Muscle layer of duodenum (tissue), 2 donors: ENCODE data around the gene MSN.

ENCODE experiments used
- H3K27ac ChIP-seq: one replicate; pipeline ENCODE4 v1.7.0; 2013; ENCODE audit warnings: mild to moderate bottlenecking, low read length
- H3K27me3 ChIP-seq: one replicate; pipeline ENCODE4 v1.7.0; 2013; ENCODE audit warnings: low read depth, mild to moderate bottlenecking, control low read depth, low read length
- H3K36me3 ChIP-seq, 2 donors: one replicate each; pipeline ENCODE4 v1.7.0; 2013; ENCODE audit warnings: low read length in 2 of 2, control low read depth in 1 of 2, mild to moderate bottlenecking in 1 of 2; ENCODE audit not compliant: insufficient read depth in 2 of 2, control insufficient read depth in 1 of 2
- H3K4me1 ChIP-seq, 2 donors: one replicate each; pipeline ENCODE4 v1.7.0; 2013; ENCODE audit warnings: low read length in 2 of 2, mild to moderate bottlenecking in 2 of 2, control low read depth in 1 of 2, moderate library complexity in 1 of 2; ENCODE audit not compliant: insufficient read depth in 2 of 2, control insufficient read depth in 1 of 2
- H3K4me3 ChIP-seq, 2 donors: one replicate each; pipeline ENCODE4 v1.7.0; 2013; ENCODE audit warnings: low read length in 2 of 2, low read depth in 1 of 2, mild to moderate bottlenecking in 1 of 2
- H3K9me3 ChIP-seq, 2 donors: one replicate each; pipeline ENCODE4 v1.7.0; 2013; ENCODE audit warnings: low read length in 2 of 2, control low read depth in 1 of 2, mild to moderate bottlenecking in 1 of 2; ENCODE audit not compliant: control insufficient read depth in 1 of 2
- donor health status: healthy.

The MSN gene

DNA sequence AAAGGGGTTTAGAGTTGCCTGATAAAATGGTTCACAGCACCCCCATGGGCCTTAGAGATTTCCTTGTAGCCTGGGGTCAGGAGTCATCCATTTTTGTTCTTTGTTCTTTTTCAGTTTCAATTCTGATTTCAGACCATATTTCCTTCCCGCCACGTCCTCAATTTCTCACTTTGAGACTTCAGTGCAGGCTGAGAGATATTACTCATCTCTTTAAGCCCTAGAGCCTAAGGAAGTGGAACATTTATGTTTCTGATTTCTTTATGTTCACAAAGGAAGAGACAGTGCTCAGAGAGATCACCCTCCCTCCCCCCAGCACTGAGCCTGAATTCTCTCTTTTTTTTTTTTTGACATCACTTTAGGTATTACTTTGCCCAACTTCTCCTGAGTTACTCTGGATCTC, 56.3 kb downstream of the MSN start:
- Histone ChIP-seq H3K27me3 (no peaks in the 10 kb centered on the region), H3K36me3 (peaks cover 6 to 12% of the 10 kb centered on the region in 2 donors), H3K27ac (no peak overlapping the region), H3K4me1 (peaks cover 0 to 15% of the 10 kb centered on the region in 2 donors), H3K4me3 (no peak overlapping the region), H3K9me3 (no peaks in the 10 kb centered on the region)

DNA sequence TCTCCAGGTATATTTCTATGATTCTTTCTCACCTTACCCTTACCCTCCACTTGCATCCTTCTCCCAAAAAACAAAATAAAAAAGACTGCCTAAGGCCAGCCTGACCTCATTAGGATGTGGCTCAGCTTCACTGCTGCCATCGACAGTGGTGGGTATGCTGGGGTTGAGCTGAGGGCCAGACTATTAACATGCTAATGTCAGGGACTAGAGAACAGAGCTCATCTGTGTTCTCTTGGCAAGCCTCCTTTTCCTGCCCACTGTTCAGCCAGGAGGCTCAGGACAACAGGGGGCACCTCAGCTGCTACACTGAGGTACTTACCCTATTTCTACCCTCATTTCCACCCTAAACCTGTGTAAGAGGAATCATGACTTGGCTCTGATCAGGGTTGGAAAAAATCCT, 59.3 kb downstream of the MSN start:
- Histone ChIP-seq H3K4me3 (no peak overlapping the region), H3K9me3 (no peaks in the 10 kb centered on the region), H3K27me3 (no peaks in the 10 kb centered on the region), H3K36me3 (peaks cover 23 to 36% of the 10 kb centered on the region in 2 donors), H3K4me1 (peaks cover 0 to 6% of the 10 kb centered on the region in 2 donors), H3K27ac (no peak overlapping the region)

- no peak overlapping the region for H3K4me3 ChIP-seq
- H3K27me3 ChIP-seq = no peaks in the 10 kb centered on the region
- H3K36me3 ChIP-seq = peaks cover 57 to 79% of the 10 kb centered on the region in 2 donors
- no peaks in the 10 kb centered on the region for H3K9me3 ChIP-seq
- no peaks in the 10 kb centered on the region for H3K4me1 ChIP-seq
- H3K27ac ChIP-seq = no peak overlapping the region
These were observed 64.3 kb downstream of the MSN start for GRCh38 chrX:65731684-65732289.

DNA sequence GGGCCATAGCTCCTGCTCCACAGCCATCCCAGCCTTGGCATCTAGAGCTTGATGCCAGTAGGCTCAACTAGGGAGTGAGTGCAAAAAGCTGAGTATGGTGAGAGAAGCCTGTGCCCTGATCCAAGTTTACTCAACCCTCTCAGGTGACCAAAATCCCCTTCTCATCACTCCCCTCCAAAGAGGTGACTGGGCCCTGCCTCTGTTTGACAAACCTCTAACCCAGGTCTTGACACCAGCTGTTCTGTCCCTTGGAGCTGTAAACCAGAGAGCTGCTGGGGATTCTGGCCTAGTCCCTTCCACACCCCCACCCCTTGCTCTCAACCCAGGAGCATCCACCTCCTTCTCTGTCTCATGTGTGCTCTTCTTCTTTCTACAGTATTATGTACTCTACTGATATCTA, 73.5 kb downstream of the MSN start:
- H3K27ac ChIP-seq = no peak overlapping the region
- H3K4me1 ChIP-seq = no peaks in the 10 kb centered on the region
- H3K27me3 ChIP-seq = no peaks in the 10 kb centered on the region
- peaks cover 47 to 59% of the 10 kb centered on the region in 2 donors for H3K36me3 ChIP-seq
- H3K4me3 ChIP-seq = no peak overlapping the region
- H3K9me3 ChIP-seq = no peaks in the 10 kb centered on the region

- H3K36me3 ChIP-seq = peaks cover 42 to 52% of the 10 kb centered on the region in 2 donors
- no peaks in the 10 kb centered on the region for H3K27me3 ChIP-seq
- no peaks in the 10 kb centered on the region for H3K9me3 ChIP-seq
These were observed 74.4 kb downstream of the MSN start for GRCh38 chrX:65741823-65742222.

GRCh38 chrX:65744965-65745364, 77.5 kb downstream of the MSN start:
- Histone ChIP-seq H3K4me1 (no peaks in the 10 kb centered on the region), H3K36me3 (peaks cover 15 to 21% of the 10 kb centered on the region in 2 donors), H3K4me3 (no peak overlapping the region), H3K27me3 (no peaks in the 10 kb centered on the region), H3K9me3 (no peaks in the 10 kb centered on the region), H3K27ac (no peak overlapping the region)

More at GRCh38 chrX:65741823-65742222, 74.4 kb downstream of the MSN start:
- Histone ChIP-seq H3K4me3 (no peak overlapping the region), H3K4me1 (no peaks in the 10 kb centered on the region), H3K27ac (no peak overlapping the region)

DNA sequence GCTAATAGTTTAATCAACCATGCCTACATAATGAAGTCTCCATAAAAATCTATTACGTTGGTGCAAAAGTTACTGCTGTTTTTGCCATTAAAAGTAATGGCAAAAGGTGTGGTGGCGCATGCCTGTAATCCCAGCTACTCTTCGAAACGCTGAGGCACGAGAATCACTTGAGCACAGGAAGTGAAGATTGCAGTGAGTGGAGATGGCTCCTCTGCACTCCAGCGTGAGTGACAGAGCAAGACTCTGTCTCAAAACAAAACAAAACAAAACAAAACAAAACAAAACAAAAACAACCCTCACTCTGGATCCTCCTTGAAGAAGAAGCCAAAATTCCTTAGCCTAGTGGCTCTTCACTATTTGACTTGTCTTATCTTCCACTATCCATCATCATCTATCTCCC, 78.0 kb downstream of the MSN start:
- Histone ChIP-seq H3K9me3 (no peaks in the 10 kb centered on the region), H3K4me1 (no peaks in the 10 kb centered on the region), H3K4me3 (no peak overlapping the region), H3K27me3 (no peaks in the 10 kb centered on the region), H3K27ac (no peak overlapping the region), H3K36me3 (peaks cover 11 to 16% of the 10 kb centered on the region in 2 donors)

- Histone ChIP-seq H3K4me3 (no peak overlapping the region), H3K36me3 (peaks cover 6 to 12% of the 10 kb centered on the region in 2 donors)
These were observed 78.5 kb downstream of the MSN start for GRCh38 chrX:65745992-65746391.

GRCh38 chrX:65750674-65751469, 83.4 kb downstream of the MSN start:
- H3K4me3 ChIP-seq = no peak overlapping the region
- no peaks in the 10 kb centered on the region for H3K36me3 ChIP-seq
- no peaks in the 10 kb centered on the region for H3K9me3 ChIP-seq
- no peak overlapping the region for H3K27ac ChIP-seq
- H3K27me3 ChIP-seq = no peaks in the 10 kb centered on the region
- H3K4me1 ChIP-seq = no peaks in the 10 kb centered on the region

More at GRCh38 chrX:65745992-65746391, 78.5 kb downstream of the MSN start:
- no peaks in the 10 kb centered on the region for H3K9me3 ChIP-seq
- H3K27me3 ChIP-seq = no peaks in the 10 kb centered on the region
- H3K27ac ChIP-seq = no peak overlapping the region
- no peaks in the 10 kb centered on the region for H3K4me1 ChIP-seq

DNA sequence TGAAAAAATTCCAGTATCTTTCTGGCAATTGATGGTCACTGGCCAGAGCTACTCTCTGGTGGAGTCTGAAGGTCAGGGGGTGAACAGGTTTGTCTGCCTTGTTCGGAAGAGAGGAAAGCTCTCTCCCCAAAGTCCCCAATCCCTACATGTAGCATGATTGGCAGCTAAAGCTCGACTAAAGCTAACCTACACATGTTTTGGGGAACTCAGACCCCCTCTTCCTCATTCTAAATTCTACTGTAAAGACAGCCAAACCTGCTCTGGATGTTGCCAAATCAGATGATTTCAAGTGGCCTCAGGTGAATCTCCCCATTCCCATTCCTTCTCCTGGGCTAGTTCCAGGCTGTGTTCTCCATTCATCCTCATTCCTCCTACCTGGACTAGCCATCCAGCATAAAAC, 84.1 kb downstream of the MSN start:
- Histone ChIP-seq H3K4me3 (no peak overlapping the region), H3K27ac (no peak overlapping the region), H3K4me1 (no peaks in the 10 kb centered on the region), H3K9me3 (no peaks in the 10 kb centered on the region), H3K27me3 (no peaks in the 10 kb centered on the region), H3K36me3 (no peaks in the 10 kb centered on the region)

GRCh38 chrX:65752294-65752693, 84.8 kb downstream of the MSN start:
- no peak overlapping the region for H3K27ac ChIP-seq

More at GRCh38 chrX:65752294-65752693, 84.8 kb downstream of the MSN start:
- Histone ChIP-seq H3K36me3 (no peaks in the 10 kb centered on the region), H3K4me3 (no peak overlapping the region), H3K9me3 (no peaks in the 10 kb centered on the region), H3K27me3 (no peaks in the 10 kb centered on the region), H3K4me1 (no peaks in the 10 kb centered on the region)
